H1 (cell line): ENCODE measurements around the gene CDC26. TPM values are rescaled to one million over a fixed set of nuclear protein-coding genes. Genes with fewer than 3 reads are reported as not detected.

Experiments
- CTCF ChIA-PET: fragments of 300-600 bp; sonication (Branson Sonifier 250); formaldehyde crosslinking; loops from one replicate; lab custom pipeline; 2021; ENCODE audit not compliant: partially characterized antibody; lab: Charles Lee
- POLR2A ChIA-PET: fragments of 300-600 bp; sonication (Branson Sonifier 250); formaldehyde crosslinking; loops from one replicate; lab custom pipeline; 2021; ENCODE audit warnings: inconsistent platforms; ENCODE audit not compliant: partially characterized antibody; lab: Charles Lee
- DNase-seq, 2 experiments: peaks; one replicate each; pipeline versions ENCODE4 v3.0.0 to v3.0.0-alpha.2; 2010 to 2022; ENCODE audit warnings: low spot score in 2 of 2, low read depth in 1 of 2, mixed read lengths in 1 of 2
- FAIRE-seq: peaks from 2 replicates; lab custom pipeline; 2011; peaks lifted over from hg19 to GRCh38; lab: Jason Lieb, UNC
- H2AFZ ChIP-seq: 2 replicates; pipeline ENCODE4 v1.8.1; 2012; ENCODE audit warnings: low read length, inconsistent platforms
- H2AK5ac ChIP-seq: 2 replicates; pipeline ENCODE4 v1.6.1; 2013; ENCODE audit warnings: low read depth, low read length
- H2BK120ac ChIP-seq: replicated peaks from 2 replicates; pipeline ENCODE3; 2013; ENCODE audit warnings: low read depth, low read length, inconsistent platforms
- H2BK12ac ChIP-seq: 2 replicates; pipeline ENCODE4 v1.6.1; 2013; ENCODE audit warnings: low read depth, low read length
- H2BK15ac ChIP-seq: 2 replicates; pipeline ENCODE4 v1.6.1; 2013; ENCODE audit warnings: low read length
- H2BK20ac ChIP-seq: 2 replicates; pipeline ENCODE4 v1.6.1; 2013; ENCODE audit warnings: low read length
- H2BK5ac ChIP-seq: 2 replicates; pipeline ENCODE4 v1.6.1; 2013; ENCODE audit warnings: low read depth, low read length
- H3K14ac ChIP-seq: 2 replicates; pipeline ENCODE4 v1.6.1; 2013; ENCODE audit warnings: inconsistent platforms; ENCODE audit not compliant: insufficient read length
- H3K18ac ChIP-seq: 2 replicates; pipeline ENCODE4 v1.6.1; 2013; ENCODE audit warnings: low read length; ENCODE audit errors: extremely low read depth
- H3K23ac ChIP-seq: 2 replicates; pipeline ENCODE4 v1.6.1; 2013; ENCODE audit warnings: inconsistent platforms; ENCODE audit not compliant: insufficient read length
- H3K23me2 ChIP-seq: 2 replicates; pipeline ENCODE4 v1.6.1; 2013; ENCODE audit warnings: low read depth, low read length
- H3K27ac ChIP-seq: 2 replicates; pipeline ENCODE4 v1.6.1; 2011; ENCODE audit warnings: low read depth, low read length, inconsistent platforms
- H3K27me3 ChIP-seq, 4 experiments: replicated peaks in 1 of 4; 1 replicate in 1 of 4; 2 replicates in 3 of 4; pipeline versions ENCODE4 v1.6.1 to v1.8.1; 2011 to 2013; ENCODE audit warnings: low read length in 3 of 4, mild to moderate bottlenecking in 3 of 4, inconsistent platforms in 2 of 4, mixed read lengths in 2 of 4, moderate library complexity in 1 of 4; ENCODE audit not compliant: control insufficient read depth in 3 of 4, insufficient read depth in 3 of 4; ENCODE audit errors: extremely low read depth in 1 of 4
- H3K36me3 ChIP-seq, 4 experiments: 2 replicates each; pipeline versions ENCODE4 v1.6.1 to v1.8.1; 2011 to 2013; ENCODE audit warnings: mild to moderate bottlenecking in 4 of 4, low read length in 3 of 4, moderate library complexity in 2 of 4, control low read depth in 1 of 4, inconsistent platforms in 1 of 4; ENCODE audit not compliant: insufficient read depth in 4 of 4, control insufficient read depth in 2 of 4
- H3K4ac ChIP-seq: replicated peaks from 2 replicates; pipeline ENCODE3; 2013; ENCODE audit warnings: low read length, low read depth, mixed read lengths, inconsistent platforms; ENCODE audit not compliant: insufficient read length
- H3K4me1 ChIP-seq, 4 experiments: replicated peaks in 1 of 4; 1 replicate in 1 of 4; 2 replicates in 3 of 4; pipeline versions ENCODE4 v1.6.1 to v1.8.1; 2011 to 2013; ENCODE audit warnings: low read length in 3 of 4, inconsistent platforms in 2 of 4, mixed read lengths in 1 of 4; ENCODE audit not compliant: insufficient read depth in 4 of 4, control insufficient read depth in 3 of 4
- H3K4me2 ChIP-seq, 2 experiments: 2 replicates each; pipeline versions ENCODE4 v1.6.1 to v1.8.1; 2011 to 2013; ENCODE audit warnings: low read depth in 2 of 2, low read length in 2 of 2, control low read depth in 1 of 2, inconsistent platforms in 1 of 2, mild to moderate bottlenecking in 1 of 2; ENCODE audit not compliant: insufficient read depth in 1 of 2
- H3K4me3 ChIP-seq, 4 experiments: fragments of 200-600, 300-600 bp in 1 of 4; sonication (generic), shearing (Covaris generic), sonication (Bioruptor Twin) in 1 of 4; 2 replicates each; pipeline versions ENCODE4 v1.5.1 to v1.8.1; 2011 to 2016; ENCODE audit warnings: low read length in 4 of 4, low read depth in 3 of 4, control low read depth in 2 of 4, inconsistent platforms in 2 of 4, mild to moderate bottlenecking in 2 of 4, mixed read lengths in 1 of 4, moderate library complexity in 1 of 4; ENCODE audit not compliant: insufficient read depth in 2 of 4; ENCODE audit errors: extremely low read depth in 1 of 4
- H3K56ac ChIP-seq: replicated peaks from 2 replicates; pipeline ENCODE3; 2013; ENCODE audit warnings: low read depth, mild to moderate bottlenecking, mixed read lengths, low read length, inconsistent platforms; ENCODE audit not compliant: insufficient read length
- H3K79me1 ChIP-seq: 2 replicates; pipeline ENCODE4 v1.6.1; 2013; ENCODE audit warnings: low read depth, low read length, control low read depth
- H3K79me2 ChIP-seq, 2 experiments: 2 replicates each; pipeline versions ENCODE4 v1.6.1 to v1.8.1; 2012 to 2013; ENCODE audit warnings: low read length in 2 of 2, mild to moderate bottlenecking in 2 of 2, inconsistent platforms in 1 of 2; ENCODE audit not compliant: insufficient read depth in 2 of 2, control insufficient read depth in 1 of 2
- H3K9ac ChIP-seq, 4 experiments: replicated peaks in 1 of 4; 1 replicate in 1 of 4; 2 replicates in 3 of 4; pipeline versions ENCODE4 v1.6.1 to v1.8.1; 2011 to 2013; ENCODE audit warnings: low read depth in 3 of 4, low read length in 3 of 4, control low read depth in 2 of 4, mild to moderate bottlenecking in 2 of 4, moderate library complexity in 2 of 4, inconsistent platforms in 1 of 4; ENCODE audit errors: extremely low read depth in 1 of 4
- H3K9me3 ChIP-seq, 2 experiments: 2 replicates each; pipeline versions ENCODE4 v1.6.1 to v1.8.1; 2012 to 2013; ENCODE audit warnings: mild to moderate bottlenecking in 2 of 2, moderate library complexity in 2 of 2, control low read depth in 1 of 2, inconsistent platforms in 1 of 2, low read depth in 1 of 2, low read length in 1 of 2, mixed read lengths in 1 of 2; ENCODE audit not compliant: insufficient read depth in 2 of 2
- H4K20me1 ChIP-seq, 2 experiments: replicated peaks in 1 of 2; 2 replicates each; pipeline versions ENCODE3 to v1.8.1; 2011 to 2013; ENCODE audit warnings: inconsistent platforms in 2 of 2, low read length in 2 of 2, mild to moderate bottlenecking in 1 of 2; ENCODE audit not compliant: insufficient read depth in 2 of 2, control insufficient read depth in 1 of 2
- H4K5ac ChIP-seq: 2 replicates; pipeline ENCODE4 v1.6.1; 2013; ENCODE audit warnings: low read length, low read depth, mixed read lengths, inconsistent platforms; ENCODE audit not compliant: insufficient read length
- H4K8ac ChIP-seq: 2 replicates; pipeline ENCODE4 v1.8.0; 2013; ENCODE audit warnings: mild to moderate bottlenecking, moderate library complexity, low read length, inconsistent platforms; ENCODE audit not compliant: insufficient read depth; ENCODE audit errors: extremely low read depth
- H4K91ac ChIP-seq: replicated peaks from 2 replicates; pipeline ENCODE3; 2013; ENCODE audit warnings: low read length, mixed read lengths, inconsistent platforms; ENCODE audit not compliant: insufficient read length
- ATF2 ChIP-seq: IDR thresholded peaks from 2 replicates; pipeline ENCODE4 v1.6.1; 2012; ENCODE audit warnings: low read length, inconsistent platforms
- BACH1 ChIP-seq: IDR thresholded peaks from 2 replicates; pipeline ENCODE4 v1.6.1; 2012; ENCODE audit warnings: low read length, improper control_type of control experiment
- EGR1 ChIP-seq: IDR thresholded peaks from 2 replicates; pipeline ENCODE4 v1.6.1; 2011; ENCODE audit warnings: low read depth, low read length, borderline replicate concordance
- EP300 ChIP-seq, 2 experiments: IDR thresholded peaks; 1 replicate in 1 of 2; 2 replicates in 1 of 2; pipeline ENCODE4 v1.6.1; 2011 to 2012; ENCODE audit warnings: low read depth in 2 of 2, low read length in 2 of 2, mild to moderate bottlenecking in 2 of 2, borderline replicate concordance in 1 of 2, inconsistent platforms in 1 of 2, moderate library complexity in 1 of 2
- MAFK ChIP-seq: IDR thresholded peaks from 2 replicates; pipeline ENCODE4 v1.6.1; 2012; ENCODE audit warnings: low read depth, mild to moderate bottlenecking, improper control_type of control experiment, low read length
- POU5F1 ChIP-seq: IDR thresholded peaks from 2 replicates; pipeline ENCODE4 v1.6.1; 2011; ENCODE audit warnings: low read depth, mild to moderate bottlenecking, low read length, moderate library complexity
- RAD21 ChIP-seq, 2 experiments: IDR thresholded peaks in 1 of 2; conservative IDR thresholded peaks in 1 of 2; 2 replicates each; pipeline ENCODE4 v1.6.1; 2011; ENCODE audit warnings: low read depth in 2 of 2, low read length in 2 of 2, improper control_type of control experiment in 1 of 2, inconsistent platforms in 1 of 2, mild to moderate bottlenecking in 1 of 2, moderate library complexity in 1 of 2
- SIN3A ChIP-seq, 2 experiments: IDR thresholded peaks in 1 of 2; conservative IDR thresholded peaks in 1 of 2; 2 replicates each; pipeline ENCODE4 v1.6.1; 2011 to 2012; ENCODE audit warnings: low read length in 2 of 2, improper control_type of control experiment in 1 of 2, low read depth in 1 of 2, mild to moderate bottlenecking in 1 of 2
- SP1 ChIP-seq: IDR thresholded peaks from 2 replicates; pipeline ENCODE4 v1.6.1; 2011; ENCODE audit warnings: low read depth, low read length
- SUZ12 ChIP-seq: fragments of 200-600 bp; sonication (generic); IDR thresholded peaks from 2 replicates; pipeline ENCODE4 v1.6.1; 2012; ENCODE audit warnings: mild to moderate bottlenecking, inconsistent platforms, low read length, moderate library complexity, mixed read lengths
- TAF7 ChIP-seq: optimal IDR thresholded peaks from 2 replicates; pipeline ENCODE3; 2011; ENCODE audit warnings: low read depth, mild to moderate bottlenecking, inconsistent platforms, low read length, moderate library complexity, borderline replicate concordance
- WGBS, 2 experiments: shearing (Covaris generic) in 1 of 2; methylation state at CpG; one replicate each; pipeline versions ENCODE4 v1.1.6 to v1.1.7; 2013 to 2015; ENCODE audit warnings: low lambda C conversion rate in 2 of 2, mixed read lengths in 2 of 2, inconsistent platforms in 1 of 2, low coverage in 1 of 2, missing lambda C conversion rate in 1 of 2; ENCODE audit not compliant: insufficient replicate concordance in 2 of 2, insufficient coverage in 1 of 2, insufficient read length in 1 of 2; ENCODE audit errors: extremely low coverage in 1 of 2, missing lambda C conversion rate in 1 of 2; 5-methylcytosine and 5-hydroxymethylcytosine counted together
- polyA plus RNA-seq, 7 experiments: library from polyadenylated mRNA; depleted of rRNA in 3 of 7; stranded (reverse) in 5 of 7; unstranded in 2 of 7; fragments of >200 nt in 5 of 7; fragments of 200-250 nt in 2 of 7; gene quantifications; 1 replicate in 5 of 7; 2 replicates in 1 of 7; 4 replicates in 1 of 7; pipeline versions ENCODE4 v1.2.1 to v1.2.3, GENCODE V29; 2011 to 2013; ENCODE audit warnings: missing spikeins in 2 of 7, mixed read lengths in 2 of 7
- total RNA-seq: library from RNA; stranded (reverse); fragmentation: NEBNext Ultra II Directional; extraction: Animal tissue kit (Norgen Biotek cat#: 25700); gene quantifications from 2 replicates; pipeline ENCODE4 v1.2.1, GENCODE V29; 2021

The CDC26 gene
- total and polyA plus RNA-seq, 2 of the 8 experiments (the other 6 are each of a cell fraction or from before 2014, with no cell fraction given): 31.5 to 41.9 TPM

DNA sequence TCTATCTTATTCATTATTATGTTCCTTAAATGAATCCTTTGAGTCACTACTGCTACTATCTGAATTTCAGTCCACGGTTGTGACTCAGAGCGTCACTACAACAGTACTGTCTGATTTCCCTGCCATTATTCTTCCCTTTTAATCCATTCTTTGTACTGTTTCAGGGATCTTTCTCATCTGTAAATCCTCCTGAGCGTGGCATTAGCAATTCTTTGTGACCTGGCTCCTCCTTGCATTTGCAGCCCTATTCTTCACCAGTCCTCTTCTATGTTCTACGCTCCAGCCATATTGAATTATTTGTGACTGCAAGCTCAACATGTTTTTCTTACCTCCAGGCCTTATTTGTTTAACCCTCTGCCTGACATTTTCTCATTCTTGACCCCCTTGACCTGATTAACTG, 6.0 kb upstream of the CDC26 start:
- no peak overlapping the region for H2BK120ac ChIP-seq
- no peak overlapping the region for H3K23ac ChIP-seq
- H3K27me3 ChIP-seq: no peaks in the 10 kb centered on the region
- H3K14ac ChIP-seq: no peak overlapping the region
- no peak overlapping the region for H2AK5ac ChIP-seq
- ChIA-PET CTCF (interaction anchor here (0.5 kb wide), 1 partner anchor 21 kb away, joined by 3 read pairs; no protein-coding TSS in a partner anchor), POLR2A (interaction anchor here (2.0 kb wide), 1 partner anchor 10 kb away, joined by 5 read pairs; no protein-coding TSS in a partner anchor)
- no peak overlapping the region for H4K8ac ChIP-seq
- no peak overlapping the region for H4K5ac ChIP-seq
- H3K4me1 ChIP-seq: peaks cover 0 to 2% (median 0%) of the 10 kb centered on the region in 4 experiments; a peak in 1 of 7 replicates
- no peak overlapping the region for H3K4me3 ChIP-seq
- no peak for DNase-seq
- no peak overlapping the region for H2BK12ac ChIP-seq
- no peak for FAIRE-seq
- no peak overlapping the region for H2BK5ac ChIP-seq
- H3K9ac ChIP-seq: no peak overlapping the region
- H3K4ac ChIP-seq: no peak overlapping the region
- H2BK15ac ChIP-seq: no peak overlapping the region
- H3K23me2 ChIP-seq: no peaks in the 10 kb centered on the region
- no peaks in the 10 kb centered on the region for H3K9me3 ChIP-seq
- peaks cover 33 to 86% (median 73%) of the 10 kb centered on the region in 4 experiments for H3K36me3 ChIP-seq
- H3K27ac ChIP-seq: no peak overlapping the region
- no peak overlapping the region for H3K18ac ChIP-seq
- 92% methylated on average over 4 of the region's 4 CpGs; no CpG with 5 or more reads in 1 of the 2 experiments for WGBS, 2 experiments
- H3K4me2 ChIP-seq: no peak overlapping the region
- H2BK20ac ChIP-seq: no peak overlapping the region
- H3K79me2 ChIP-seq: peaks cover 0 to 10% of the 10 kb centered on the region in 2 experiments; a peak in 2 of 4 replicates
- H3K56ac ChIP-seq: no peak overlapping the region
- no peak overlapping the region for H4K91ac ChIP-seq
- no peaks in the 10 kb centered on the region; the same call in 1 of the 2 replicates for H3K79me1 ChIP-seq
- peaks cover 0 to 2% of the 10 kb centered on the region in 2 experiments for H4K20me1 ChIP-seq
- H2AFZ ChIP-seq: no peak overlapping the region
- TF ChIP-seq POU5F1: no peak
- no peak for TF ChIP-seq RAD21 (IDR thresholded peaks at IDR 0.05 in 1 of 2, conservative IDR thresholded peaks at IDR 0.05 in 1 of 2; ENCODE audit: low read depth in 2 of 2, low read length in 2 of 2)
- TF ChIP-seq BACH1: no peak
- TF ChIP-seq MAFK: no peak
- TF ChIP-seq SIN3A (conservative IDR thresholded peaks at IDR 0.05 in 1 of 2, IDR thresholded peaks at IDR 0.05 in 1 of 2; ENCODE audit: low read depth in 1 of 2, low read length in 2 of 2): no peak
- TF ChIP-seq SUZ12: no peak
- no peak for TF ChIP-seq EGR1
- TF ChIP-seq EP300 (IDR thresholded peaks at IDR 0.05; ENCODE audit: borderline replicate concordance in 1 of 2, low read depth in 2 of 2, low read length in 2 of 2): no peak
- TF ChIP-seq SP1: no peak
- TF ChIP-seq ATF2: no peak
- TF ChIP-seq TAF7: no peak
